GM12872 (cell line): ENCODE data around the gene OR10A2.

Experiments used
- CTCF ChIP-seq: IDR thresholded peaks from 3 replicates; pipeline ENCODE4 v1.5.1; 2011; ENCODE audit warnings: low read depth, mild to moderate bottlenecking, low read length, moderate library complexity; ENCODE audit not compliant: insufficient read depth

The OR10A2 gene

GRCh38 chr11:6882751-6883150 is 19.9 kb downstream of the OR10A2 start:
- TF ChIP-seq CTCF, result no peak

- no peak for TF ChIP-seq CTCF
Observed at GRCh38 chr11:6888830-6889229, 26.0 kb downstream of the OR10A2 start.

GRCh38 chr11:6889835-6890234 is 27.0 kb downstream of the OR10A2 start:
- no peak for TF ChIP-seq CTCF

GRCh38 chr11:6892400-6892799 is 29.5 kb downstream of the OR10A2 start, which contains the start of gene OR2D2:
Gene OR2D2 (minus strand): TSS chr11:6892500. CDS start chr11:6892500, 0 bp downstream.
- no peak for TF ChIP-seq CTCF

- TF ChIP-seq CTCF, result no peak
Observed at GRCh38 chr11:6894097-6894496, 31.2 kb downstream of the OR10A2 start.

- no peak for TF ChIP-seq CTCF
Observed at GRCh38 chr11:6895010-6895409, 32.2 kb downstream of the OR10A2 start.

GRCh38 chr11:6898911-6899310 is 36.1 kb downstream of the OR10A2 start:
- TF ChIP-seq CTCF, result no peak
